Measurements from ENCODE around the gene SHC2.

DNA sequence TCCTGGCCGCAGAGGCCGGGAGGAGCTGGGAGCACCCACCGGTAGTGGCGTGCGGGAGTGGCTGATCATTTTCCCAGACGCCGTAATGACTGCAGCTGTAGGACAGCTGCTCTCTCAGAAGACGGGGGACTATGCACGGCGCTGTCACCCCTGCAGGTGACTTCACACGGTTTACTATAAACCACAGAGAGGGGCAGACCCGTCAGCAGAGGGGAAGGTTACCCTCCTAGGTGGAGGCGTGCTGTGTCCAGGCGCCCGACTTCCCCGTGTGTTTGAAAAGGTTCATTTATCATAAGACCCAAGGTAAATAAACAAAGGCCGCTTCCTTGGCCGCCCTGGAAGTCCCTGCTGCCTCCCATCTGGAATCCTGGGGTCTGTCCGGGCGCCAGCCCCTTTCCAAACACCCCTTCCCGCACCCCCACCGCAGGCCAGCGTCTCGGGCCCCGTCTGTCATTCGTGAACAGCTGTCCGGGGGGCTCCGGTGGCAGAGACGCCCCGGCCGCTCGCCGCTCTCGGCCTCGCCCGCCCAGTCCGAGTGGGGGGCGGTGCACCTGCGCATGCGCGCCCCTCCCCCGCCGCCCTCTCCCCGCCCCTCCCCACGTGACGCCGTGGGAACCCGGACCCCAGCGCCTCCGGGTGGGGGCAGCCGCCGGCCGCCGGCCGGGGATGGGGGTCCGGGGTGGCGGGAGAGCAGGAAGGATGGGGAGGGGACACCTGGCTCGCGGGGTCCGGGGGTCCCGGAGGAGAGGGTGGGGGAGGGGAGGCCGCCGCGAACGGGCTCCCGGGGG lies 915 bp downstream of the SHC2 start:
- TF ChIP-seq, protein P1, sequence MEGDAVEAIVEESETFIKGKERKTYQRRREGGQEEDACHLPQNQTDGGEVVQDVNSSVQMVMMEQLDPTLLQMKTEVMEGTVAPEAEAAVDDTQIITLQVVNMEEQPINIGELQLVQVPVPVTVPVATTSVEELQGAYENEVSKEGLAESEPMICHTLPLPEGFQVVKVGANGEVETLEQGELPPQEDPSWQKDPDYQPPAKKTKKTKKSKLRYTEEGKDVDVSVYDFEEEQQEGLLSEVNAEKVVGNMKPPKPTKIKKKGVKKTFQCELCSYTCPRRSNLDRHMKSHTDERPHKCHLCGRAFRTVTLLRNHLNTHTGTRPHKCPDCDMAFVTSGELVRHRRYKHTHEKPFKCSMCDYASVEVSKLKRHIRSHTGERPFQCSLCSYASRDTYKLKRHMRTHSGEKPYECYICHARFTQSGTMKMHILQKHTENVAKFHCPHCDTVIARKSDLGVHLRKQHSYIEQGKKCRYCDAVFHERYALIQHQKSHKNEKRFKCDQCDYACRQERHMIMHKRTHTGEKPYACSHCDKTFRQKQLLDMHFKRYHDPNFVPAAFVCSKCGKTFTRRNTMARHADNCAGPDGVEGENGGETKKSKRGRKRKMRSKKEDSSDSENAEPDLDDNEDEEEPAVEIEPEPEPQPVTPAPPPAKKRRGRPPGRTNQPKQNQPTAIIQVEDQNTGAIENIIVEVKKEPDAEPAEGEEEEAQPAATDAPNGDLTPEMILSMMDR (conservative IDR thresholded peaks at IDR 0.05; ENCODE audit: low read depth in 2 of 2): no peak
- TF ChIP-seq, protein P2, sequence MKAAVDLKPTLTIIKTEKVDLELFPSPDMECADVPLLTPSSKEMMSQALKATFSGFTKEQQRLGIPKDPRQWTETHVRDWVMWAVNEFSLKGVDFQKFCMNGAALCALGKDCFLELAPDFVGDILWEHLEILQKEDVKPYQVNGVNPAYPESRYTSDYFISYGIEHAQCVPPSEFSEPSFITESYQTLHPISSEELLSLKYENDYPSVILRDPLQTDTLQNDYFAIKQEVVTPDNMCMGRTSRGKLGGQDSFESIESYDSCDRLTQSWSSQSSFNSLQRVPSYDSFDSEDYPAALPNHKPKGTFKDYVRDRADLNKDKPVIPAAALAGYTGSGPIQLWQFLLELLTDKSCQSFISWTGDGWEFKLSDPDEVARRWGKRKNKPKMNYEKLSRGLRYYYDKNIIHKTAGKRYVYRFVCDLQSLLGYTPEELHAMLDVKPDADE (IDR thresholded peaks at IDR 0.05): no peak
- peak; percentile 27; the same call in 1 of the 2 replicates for TF ChIP-seq POLR2AphosphoS5 (IDR thresholded peaks at IDR 0.05; ENCODE audit: low read depth)

Measured in GM23338 (cell line).